CD4-positive, alpha-beta T cell treated with Interleukin-17A for 1 hour (primary cell): Measurements from ENCODE around the gene MPPED2.

Source experiments
- DNase-seq: peaks from one replicate; pipeline ENCODE4 v3.0.0-alpha.2; 2020

The MPPED2 gene

GRCh38 chr11:30447058-30447640 is 139.0 kb downstream of the MPPED2 start:
- DNase-seq: no peak

GRCh38 chr11:30446520-30446919 is 139.6 kb downstream of the MPPED2 start:
- no peak for DNase-seq

GRCh38 chr11:30445056-30445455 is 141.1 kb downstream of the MPPED2 start:
- DNase-seq: no peak

- DNase-seq: no peak
Observed at GRCh38 chr11:30440510-30440909, 145.6 kb downstream of the MPPED2 start.

GRCh38 chr11:30436801-30437200 is 149.4 kb downstream of the MPPED2 start:
- DNase-seq: no peak

GRCh38 chr11:30435488-30435887 is 150.7 kb downstream of the MPPED2 start:
- DNase-seq: no peak

- no peak for DNase-seq
Observed at GRCh38 chr11:30434901-30435300, 151.3 kb downstream of the MPPED2 start.

GRCh38 chr11:30433831-30434230 is 152.3 kb downstream of the MPPED2 start:
- no peak for DNase-seq

- DNase-seq: no peak
Observed at GRCh38 chr11:30432716-30433115, 153.4 kb downstream of the MPPED2 start.

- no peak for DNase-seq
Observed at GRCh38 chr11:30432178-30432577, 154.0 kb downstream of the MPPED2 start.

GRCh38 chr11:30431127-30431814 is 154.9 kb downstream of the MPPED2 start:
- no peak for DNase-seq

GRCh38 chr11:30429550-30429949 is 156.6 kb downstream of the MPPED2 start:
- no peak for DNase-seq

GRCh38 chr11:30426781-30427180 is 159.4 kb downstream of the MPPED2 start:
- DNase-seq: no peak

- DNase-seq: no peak
Observed at GRCh38 chr11:30424844-30425243, 161.3 kb downstream of the MPPED2 start.

GRCh38 chr11:30424321-30424720 is 161.8 kb downstream of the MPPED2 start:
- no peak for DNase-seq

GRCh38 chr11:30423886-30424285 is 162.3 kb downstream of the MPPED2 start:
- DNase-seq: no peak

GRCh38 chr11:30423279-30423648 is 162.9 kb downstream of the MPPED2 start:
- no peak for DNase-seq

GRCh38 chr11:30422447-30423278 is 163.5 kb downstream of the MPPED2 start:
- DNase-seq: no peak

- DNase-seq: no peak
Observed at GRCh38 chr11:30420233-30420787, 165.8 kb downstream of the MPPED2 start.

GRCh38 chr11:30414806-30415205 is 171.3 kb downstream of the MPPED2 start:
- no peak for DNase-seq

GRCh38 chr11:30414244-30414643 is 171.9 kb downstream of the MPPED2 start:
- DNase-seq: no peak

GRCh38 chr11:30412509-30412908 is 173.6 kb downstream of the MPPED2 start:
- no peak for DNase-seq

- DNase-seq: no peak
Observed at GRCh38 chr11:30411383-30411782, 174.8 kb downstream of the MPPED2 start.
